ENCODE measurements around the gene NR5A2. TPM values are rescaled to one million over a fixed set of nuclear protein-coding genes. Genes with fewer than 3 reads are reported as not detected.

Gene NR5A2
- total and polyA plus RNA-seq, 10 of the 15 experiments (the other 5 are each of a cell fraction or from before 2014, with no cell fraction given) = 0.02 to 0.60 (median 0.15) TPM; not detected in 1

GRCh38 chr1:200037501-200037900 is 10.0 kb downstream of the NR5A2 start:
- 10% methylated on average over 2 of the region's 2 CpGs for WGBS (ENCODE audit: insufficient coverage, insufficient replicate concordance, low lambda C conversion rate, missing lambda C conversion rate)
- Histone ChIP-seq H3K4me2 (ENCODE audit: control insufficient read depth, insufficient read depth) (no peak overlapping the region), H3K4me3 (no peak overlapping the region), H3K9me3 (replicated peaks; ENCODE audit: control insufficient read depth, insufficient read depth, low read length) (no peaks in the 10 kb centered on the region; the same call in 2 of the 3 replicates), H3K36me3 (ENCODE audit: control insufficient read depth in 2 of 2, insufficient read depth in 2 of 2, low read length in 1 of 2) (no peaks in the 10 kb centered on the region), H3K9ac (ENCODE audit: control insufficient read depth, insufficient read depth, low read length) (no peak overlapping the region), H4K20me1 (ENCODE audit: control insufficient read depth, insufficient read depth) (no peaks in the 10 kb centered on the region), H3K27me3 (replicated peaks in 1 of 2; ENCODE audit: control insufficient read depth in 2 of 2, insufficient read depth in 2 of 2, low read length in 1 of 2) (peaks cover 37 to 52% of the 10 kb centered on the region in 2 experiments), H3K4me1 (ENCODE audit: control insufficient read depth, insufficient read depth, low read length) (no peaks in the 10 kb centered on the region), H3K79me2 (ENCODE audit: control insufficient read depth, insufficient read depth, low read length) (no peaks in the 10 kb centered on the region), H2AFZ (ENCODE audit: control insufficient read depth, low read depth, low read length) (no peak overlapping the region), H3K27ac (ENCODE audit: control insufficient read depth, insufficient read depth) (no peak overlapping the region)
- intact Hi-C loops (cut with micrococcal nuclease; ENCODE audit: unreplicated experiment) = no loop called here
- ATAC-seq = no peak
- RAD21 ChIA-PET (ENCODE audit: unreplicated experiment) = no interaction called here
- SMC1A ChIA-PET (ENCODE audit: uncharacterized antibody, unreplicated experiment) = no interaction called here
- in situ Hi-C loops (cut with MboI) = no loop called here
- POLR2A ChIA-PET = no interaction called here
- no peak for DNase-seq (ENCODE audit: low read depth, low spot score)
- CTCF ChIA-PET = no interaction called here
- no peak for FAIRE-seq
- no TSS peak for BruUV-seq (replicated peaks)
- TF ChIP-seq NR2C2 (IDR thresholded peaks at IDR 0.05; ENCODE audit: borderline replicate concordance, control insufficient read depth, insufficient read length, low read depth) (no peak), TCF7 (IDR thresholded peaks at IDR 0.05; ENCODE audit: borderline replicate concordance) (no peak), E2F8 (IDR thresholded peaks at IDR 0.05; ENCODE audit: low read depth, partially characterized antibody) (no peak), BHLHE40 (IDR thresholded peaks at IDR 0.05; ENCODE audit: borderline replicate concordance in 1 of 2, low read depth in 2 of 2, low read length in 1 of 2) (no peak), NBN (IDR thresholded peaks at IDR 0.05) (no peak), TAF1 (IDR thresholded peaks at IDR 0.05; ENCODE audit: borderline replicate concordance, low read depth, low read length) (no peak), CEBPB (IDR thresholded peaks at IDR 0.05; ENCODE audit: borderline replicate concordance in 1 of 2, low read depth in 2 of 2, low read length in 2 of 2) (no peak), SIN3A (IDR thresholded peaks at IDR 0.05; ENCODE audit: low read depth, low read length) (no peak), JUND (IDR thresholded peaks at IDR 0.05; ENCODE audit: low read depth, low read length) (no peak), REST (IDR thresholded peaks at IDR 0.05; ENCODE audit: low read depth, low read length) (no peak), ZBTB11 (CRISPR knock-in tag; IDR thresholded peaks at IDR 0.05) (no peak)

Measured in GM12878 (cell line).